GM18498 (cell line): ENCODE measurements around the gene LAMC2.

Experiments used
- ATAC-seq: cut with Tn5 transposase; IDR thresholded peaks from one replicate; pipeline ENCODE4 v1.9.1; 2021; ENCODE audit warnings: mild to moderate bottlenecking, moderate library complexity; ENCODE audit not compliant: unreplicated experiment

The LAMC2 gene

DNA sequence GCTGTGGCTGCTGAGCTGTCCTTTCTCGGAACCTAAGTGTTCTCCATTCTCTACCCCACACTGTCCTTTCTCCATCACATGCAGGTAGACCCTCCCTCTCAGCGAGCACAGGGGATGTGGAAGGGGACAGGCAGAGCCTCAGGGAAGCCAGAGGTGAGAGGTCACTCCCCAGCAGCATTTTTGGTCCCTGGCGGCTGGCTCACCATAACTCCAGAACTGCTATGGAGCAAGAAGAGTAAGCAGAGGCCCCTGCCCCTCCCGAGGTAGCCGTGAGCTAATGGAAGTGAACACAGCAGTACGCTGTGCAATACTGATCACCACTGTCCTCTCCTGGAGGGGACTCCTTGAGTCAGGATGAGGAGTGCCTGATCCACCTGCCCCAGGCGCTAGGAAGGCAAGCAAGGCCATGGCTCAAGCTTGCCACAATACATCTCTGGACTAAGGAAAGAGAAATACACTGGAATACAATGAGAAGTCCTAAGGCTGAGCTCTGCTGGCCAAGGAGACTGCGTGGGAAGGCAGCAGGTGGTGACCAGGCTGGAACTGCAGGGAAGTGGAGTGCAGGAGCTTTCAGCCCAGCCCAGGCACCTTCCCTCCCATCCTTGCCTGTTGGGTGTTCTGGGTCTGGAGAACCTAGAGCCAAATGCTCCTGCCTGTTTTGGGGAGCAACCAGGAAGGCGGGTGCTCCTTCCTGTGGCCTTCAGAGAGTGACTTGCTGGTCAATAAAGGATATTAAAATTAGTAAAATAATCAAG is 96.2 kb downstream of the LAMC2 start:
- no peak for ATAC-seq

DNA sequence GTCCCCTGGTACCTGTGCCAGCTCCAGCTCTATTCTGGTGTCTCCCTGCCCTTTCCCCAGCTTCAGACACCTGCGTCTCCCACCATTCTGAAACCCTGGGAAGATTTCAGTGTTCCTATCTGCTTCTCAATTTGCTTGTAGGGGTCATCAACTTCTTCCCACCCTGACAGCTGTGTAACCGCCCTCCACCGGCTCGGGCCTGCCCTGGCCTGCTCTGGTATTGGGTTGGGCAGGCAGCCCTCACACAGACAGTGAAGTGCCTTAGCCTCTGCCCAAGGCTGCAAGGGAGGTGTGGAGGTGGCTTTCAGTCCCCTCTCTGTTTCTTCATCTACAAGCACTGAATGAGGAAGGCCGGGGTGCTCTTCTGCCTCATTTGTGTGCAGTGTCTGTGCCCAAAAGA is 97.2 kb downstream of the LAMC2 start:
- ATAC-seq: no peak

DNA sequence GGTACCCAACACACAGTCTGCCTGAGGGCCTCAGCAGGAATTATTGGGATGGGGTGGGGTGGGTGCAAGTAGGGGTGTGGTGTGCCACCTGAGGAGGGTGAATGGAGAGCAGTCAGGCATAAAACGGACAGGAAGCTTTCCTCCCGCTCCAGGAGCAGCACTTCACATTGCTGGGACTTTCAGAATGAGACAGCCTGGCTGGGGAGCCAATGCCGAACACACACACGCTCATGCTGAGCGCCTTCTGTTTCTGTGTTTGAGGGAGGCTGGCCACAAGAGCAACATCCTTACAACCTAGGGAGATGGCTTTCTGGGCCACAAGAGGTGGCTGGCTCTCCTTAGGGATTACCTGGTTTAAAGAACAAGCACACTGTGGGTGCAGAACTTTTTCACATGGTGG is 98.0 kb downstream of the LAMC2 start:
- no peak for ATAC-seq

DNA sequence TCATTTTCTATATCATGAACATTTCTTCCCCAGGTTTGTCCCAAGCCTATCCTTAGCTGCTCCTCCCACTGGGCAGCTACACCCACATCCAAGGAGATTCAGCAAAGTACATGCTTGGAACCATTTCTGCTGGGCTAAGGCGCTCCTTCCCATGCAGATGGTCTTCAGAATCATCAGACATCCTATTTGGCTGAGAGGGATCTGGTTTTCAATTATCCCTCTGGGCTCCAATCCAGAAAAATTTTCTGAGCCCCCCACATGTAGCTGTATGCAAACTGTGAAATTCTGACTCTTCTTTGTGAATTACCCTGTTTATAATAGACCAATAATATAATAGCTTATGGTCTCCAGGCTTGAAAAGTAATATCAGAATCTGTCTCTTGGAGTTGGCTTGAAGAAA is 99.2 kb downstream of the LAMC2 start:
- ATAC-seq: no peak

DNA sequence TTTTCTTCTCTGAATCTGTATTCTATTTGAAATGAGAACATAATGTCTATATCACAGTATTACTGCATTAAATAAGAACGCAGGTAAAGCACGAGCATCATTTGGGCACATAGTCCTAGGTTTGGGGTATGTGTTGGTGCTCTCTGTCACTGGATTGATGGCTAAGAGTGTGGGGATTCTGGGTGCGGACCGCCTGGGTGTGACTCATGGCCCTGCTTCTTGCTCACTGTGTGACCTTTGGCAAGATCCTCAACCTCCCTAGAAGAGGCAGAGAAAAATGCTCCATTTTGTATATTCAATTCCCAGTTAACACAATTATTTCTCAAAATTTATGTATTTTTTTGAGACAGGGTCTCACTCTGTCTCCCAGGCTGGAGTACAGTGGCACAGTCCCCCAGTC is 99.7 kb downstream of the LAMC2 start:
- ATAC-seq: no peak

DNA sequence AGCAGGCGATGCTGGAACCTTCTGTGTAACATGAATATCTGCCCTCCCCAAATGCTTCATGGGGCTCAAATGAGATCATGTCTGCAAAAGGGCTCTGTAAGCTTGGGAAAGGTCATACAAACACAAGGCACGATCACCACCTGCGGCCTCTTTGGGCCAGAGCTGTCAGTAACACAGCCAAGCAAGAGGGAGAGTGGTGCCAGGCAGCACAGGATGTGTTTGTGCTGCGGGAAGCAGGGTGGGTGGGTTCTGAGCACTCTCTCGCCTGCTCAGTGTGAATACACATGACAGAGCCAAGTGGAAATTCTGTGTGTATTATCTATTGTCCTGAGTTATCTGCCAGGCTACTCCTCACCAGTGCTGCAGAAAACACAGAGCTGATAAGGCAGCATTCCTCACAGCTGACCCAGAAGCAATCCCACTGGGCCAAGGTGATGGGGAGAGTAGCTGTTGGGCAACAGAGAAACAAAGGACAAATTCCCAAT is 101.2 kb downstream of the LAMC2 start:
- no peak for ATAC-seq

DNA sequence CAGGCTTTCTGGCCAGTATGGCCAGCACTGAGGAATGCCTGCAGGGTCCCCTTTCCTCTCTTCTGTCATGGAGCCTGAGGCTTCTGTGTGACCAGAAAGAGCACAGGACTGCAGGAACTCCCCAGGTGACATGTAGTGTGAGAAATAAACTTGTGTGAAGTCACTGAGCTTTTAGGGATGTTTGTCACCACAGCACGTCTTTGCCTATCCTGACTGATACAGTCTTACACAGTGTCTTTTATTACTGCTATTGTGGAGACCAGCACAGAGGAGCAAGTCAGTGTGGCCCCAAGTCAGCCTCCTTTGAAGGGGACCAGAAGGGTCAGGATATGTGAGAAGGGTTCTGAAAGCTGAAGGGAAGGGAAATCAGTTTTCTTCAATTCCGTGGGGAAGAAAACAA is 102.5 kb downstream of the LAMC2 start:
- ATAC-seq: no peak

DNA sequence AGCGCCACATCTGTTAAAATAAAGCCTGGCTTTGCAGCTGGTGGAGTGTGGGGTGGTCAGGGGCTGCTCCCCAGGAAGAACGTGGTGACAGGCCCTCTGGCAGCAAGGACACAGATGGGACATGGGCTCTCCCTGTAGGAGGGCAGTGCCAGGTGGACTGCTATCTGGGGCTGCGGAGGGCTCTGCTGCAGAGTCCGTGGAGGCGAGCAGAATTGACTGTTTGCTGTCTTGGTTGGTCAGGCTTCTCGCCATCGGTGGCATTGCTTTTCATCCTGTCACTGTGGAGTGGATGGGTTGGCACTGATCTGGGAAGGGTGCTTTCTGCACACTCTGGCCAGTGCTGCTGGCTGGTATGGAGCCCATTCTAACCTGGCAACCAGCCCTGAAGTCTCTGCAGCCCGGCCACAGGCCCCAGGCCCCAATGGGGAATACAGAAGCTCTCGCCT is 103.0 kb downstream of the LAMC2 start:
- ATAC-seq: no peak

DNA sequence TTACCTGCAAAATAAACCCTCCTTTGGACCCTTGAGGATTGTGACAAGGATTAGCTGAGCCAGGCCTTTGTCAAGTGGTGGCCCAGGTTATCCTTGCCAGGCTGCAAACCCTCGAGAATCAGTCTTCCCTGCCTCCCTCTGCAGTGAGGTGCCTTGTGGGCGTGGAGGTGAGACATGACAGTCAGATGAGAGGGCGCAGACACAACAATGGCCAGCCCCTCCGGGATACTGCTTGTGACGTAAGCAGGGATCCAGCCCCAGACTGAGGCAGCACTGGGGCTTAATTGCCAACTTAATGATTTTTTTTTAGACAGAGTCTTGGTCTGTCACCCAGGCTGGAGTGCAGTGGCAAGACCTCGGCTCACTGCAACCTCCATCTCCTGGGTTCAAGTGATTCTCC is 104.6 kb downstream of the LAMC2 start:
- no peak for ATAC-seq

DNA sequence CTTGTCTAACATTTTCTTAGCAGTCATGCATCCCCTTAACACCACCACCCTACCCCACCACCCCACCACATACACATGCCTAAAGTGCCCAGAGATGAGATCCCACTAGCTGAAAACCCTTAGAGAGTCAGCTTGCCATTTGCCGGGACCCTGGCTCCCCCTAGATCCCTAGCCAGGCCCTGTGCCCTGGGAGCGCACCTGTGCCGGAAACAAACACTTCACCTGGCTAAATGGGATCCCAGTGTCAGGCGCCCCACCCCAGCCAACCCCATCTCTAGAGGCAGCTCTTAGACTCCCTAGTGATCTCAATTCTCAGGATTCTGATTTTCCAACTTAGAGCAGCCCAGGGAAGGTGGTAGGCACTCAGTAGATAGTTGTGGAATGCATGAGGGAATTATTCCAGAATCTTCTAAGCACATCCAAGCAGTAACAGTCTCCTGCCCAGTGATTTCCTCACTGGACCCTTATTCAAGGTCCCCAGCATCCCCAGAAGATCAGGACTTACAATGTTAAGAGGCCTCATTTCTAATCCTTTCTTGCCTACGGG is 105.2 kb downstream of the LAMC2 start:
- no peak for ATAC-seq

DNA sequence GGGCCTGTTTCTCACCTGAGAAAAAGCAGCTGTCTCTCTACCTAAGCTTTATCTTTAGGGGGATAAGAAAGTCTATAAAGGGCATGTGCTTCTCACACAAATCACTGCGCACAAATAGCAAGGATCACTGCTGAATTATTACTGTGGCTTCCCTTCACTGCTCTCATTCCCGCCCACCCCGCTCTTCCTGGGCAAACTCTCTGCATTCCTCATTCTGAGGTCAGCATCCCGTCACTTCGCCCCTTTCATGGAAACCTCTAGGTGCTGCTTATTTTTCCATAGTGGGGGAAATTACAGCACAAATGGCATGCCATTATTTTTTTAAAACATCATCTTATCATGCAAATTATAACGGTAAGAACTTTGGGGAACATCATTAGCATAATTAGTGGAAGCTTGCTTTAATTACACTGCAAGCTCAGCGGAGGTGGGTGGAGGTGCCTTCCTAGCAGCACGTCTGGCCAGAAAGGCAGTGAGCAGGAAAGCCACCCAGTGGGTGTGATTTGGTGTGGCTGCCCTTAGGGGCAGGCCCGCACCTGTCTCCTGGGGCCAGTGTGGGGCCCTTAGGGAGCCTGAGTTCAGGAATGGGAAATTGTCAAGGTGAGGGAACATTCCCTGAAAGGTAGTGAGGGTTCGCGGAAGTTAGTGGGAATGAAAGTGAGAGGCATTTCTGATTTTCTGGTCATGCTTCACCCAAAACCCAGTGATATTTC is 105.9 kb downstream of the LAMC2 start:
- ATAC-seq: no peak

DNA sequence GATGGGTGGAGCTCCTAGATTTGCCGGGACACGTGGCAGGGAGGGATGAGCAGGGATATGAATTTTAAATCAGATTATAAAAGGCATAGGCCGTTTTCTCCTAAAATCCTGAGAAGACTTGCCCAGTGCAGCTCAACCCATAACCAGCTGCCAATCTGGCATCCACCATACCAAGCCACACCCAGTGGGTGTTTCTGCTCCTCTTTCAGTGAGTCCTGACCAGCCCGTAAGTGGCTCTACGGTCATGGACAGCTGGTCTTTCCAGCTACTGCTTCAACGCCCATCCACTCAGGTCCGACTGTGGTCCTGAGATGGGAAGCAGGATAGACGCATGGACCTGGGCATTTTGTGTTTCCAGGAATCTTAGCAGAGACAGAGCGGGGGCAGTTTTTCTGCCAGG is 107.2 kb downstream of the LAMC2 start:
- ATAC-seq: no peak

DNA sequence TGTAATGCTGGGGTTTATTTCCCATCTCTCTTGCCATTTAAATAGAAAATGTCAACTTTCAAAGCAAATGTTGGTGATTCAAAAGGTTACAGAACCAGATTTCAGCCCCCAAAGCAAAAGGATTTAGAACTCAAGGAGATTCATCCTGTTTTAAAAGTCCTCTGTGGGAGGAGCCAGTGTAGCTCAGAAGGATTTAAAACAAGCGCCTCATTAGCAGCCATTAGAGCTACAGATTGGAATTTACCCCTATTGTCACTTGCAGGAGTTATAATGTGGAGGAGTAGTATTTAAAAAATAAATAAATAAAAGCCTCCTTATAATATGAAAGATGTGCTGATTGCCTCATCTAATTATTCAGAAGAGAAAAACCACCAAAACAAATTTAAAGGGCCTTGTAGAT is 107.8 kb downstream of the LAMC2 start:
- no peak for ATAC-seq
